ENCODE measurements around the gene PCCA. TPM values are rescaled to one million over a fixed set of nuclear protein-coding genes. Genes with fewer than 3 reads are reported as not detected.

Gene PCCA
- total and polyA plus RNA-seq, 2 experiments from 2014 or later, result 41.9 to 46.6 TPM

- TF ChIP-seq CTCF (conservative IDR thresholded peaks at IDR 0.05; ENCODE audit: low read depth in 2 of 2), result no peak
- TF ChIP-seq, protein P1, sequence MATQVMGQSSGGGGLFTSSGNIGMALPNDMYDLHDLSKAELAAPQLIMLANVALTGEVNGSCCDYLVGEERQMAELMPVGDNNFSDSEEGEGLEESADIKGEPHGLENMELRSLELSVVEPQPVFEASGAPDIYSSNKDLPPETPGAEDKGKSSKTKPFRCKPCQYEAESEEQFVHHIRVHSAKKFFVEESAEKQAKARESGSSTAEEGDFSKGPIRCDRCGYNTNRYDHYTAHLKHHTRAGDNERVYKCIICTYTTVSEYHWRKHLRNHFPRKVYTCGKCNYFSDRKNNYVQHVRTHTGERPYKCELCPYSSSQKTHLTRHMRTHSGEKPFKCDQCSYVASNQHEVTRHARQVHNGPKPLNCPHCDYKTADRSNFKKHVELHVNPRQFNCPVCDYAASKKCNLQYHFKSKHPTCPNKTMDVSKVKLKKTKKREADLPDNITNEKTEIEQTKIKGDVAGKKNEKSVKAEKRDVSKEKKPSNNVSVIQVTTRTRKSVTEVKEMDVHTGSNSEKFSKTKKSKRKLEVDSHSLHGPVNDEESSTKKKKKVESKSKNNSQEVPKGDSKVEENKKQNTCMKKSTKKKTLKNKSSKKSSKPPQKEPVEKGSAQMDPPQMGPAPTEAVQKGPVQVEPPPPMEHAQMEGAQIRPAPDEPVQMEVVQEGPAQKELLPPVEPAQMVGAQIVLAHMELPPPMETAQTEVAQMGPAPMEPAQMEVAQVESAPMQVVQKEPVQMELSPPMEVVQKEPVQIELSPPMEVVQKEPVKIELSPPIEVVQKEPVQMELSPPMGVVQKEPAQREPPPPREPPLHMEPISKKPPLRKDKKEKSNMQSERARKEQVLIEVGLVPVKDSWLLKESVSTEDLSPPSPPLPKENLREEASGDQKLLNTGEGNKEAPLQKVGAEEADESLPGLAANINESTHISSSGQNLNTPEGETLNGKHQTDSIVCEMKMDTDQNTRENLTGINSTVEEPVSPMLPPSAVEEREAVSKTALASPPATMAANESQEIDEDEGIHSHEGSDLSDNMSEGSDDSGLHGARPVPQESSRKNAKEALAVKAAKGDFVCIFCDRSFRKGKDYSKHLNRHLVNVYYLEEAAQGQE (IDR thresholded peaks at IDR 0.05; ENCODE audit: unreplicated experiment), result no peak
- TF ChIP-seq CREB1 (CRISPR knock-in tag; IDR thresholded peaks at IDR 0.05; ENCODE audit: low read depth), result no peak
- TF ChIP-seq ZNF331 (CRISPR knock-in tag; IDR thresholded peaks at IDR 0.05; ENCODE audit: low read depth), result no peak
- no peak for TF ChIP-seq EZH2phosphoT487 (IDR thresholded peaks at IDR 0.05; ENCODE audit: unreplicated experiment)
- no peak for TF ChIP-seq EZH2 (IDR thresholded peaks at IDR 0.05; ENCODE audit: low read depth, unreplicated experiment)
Measured at GRCh38 chr13:100213576-100213975, 124.7 kb downstream of the PCCA start (continued).

- no peak overlapping the region for H2AFZ ChIP-seq
- H3K27me3 ChIP-seq (ENCODE audit: insufficient read depth), result no peaks in the 10 kb centered on the region
- no peak overlapping the region for H3K4me2 ChIP-seq
- Mint-ChIP-seq H3K27me3 (ENCODE audit: insufficient read depth, low read depth, poor library complexity) (peaks cover 3% of the 10 kb centered on the region), H3K27ac (no peak overlapping the region), H3K36me3 (ENCODE audit: low read depth) (peaks cover 29% of the 10 kb centered on the region), H3K4me3 (no peak overlapping the region), H3K9me3 (no peaks in the 10 kb centered on the region; the same call in 2 of the 3 replicates), H3K4me1 (peaks cover 12% of the 10 kb centered on the region; the same call in 2 of the 3 replicates)
- no peak overlapping the region for H3K27ac ChIP-seq (ENCODE audit: low read depth)
- no peak overlapping the region for H3K4me3 ChIP-seq
- peaks cover 9% of the 10 kb centered on the region for H3K4me1 ChIP-seq (ENCODE audit: insufficient read depth)
- ATAC-seq, result no peak
- H3K79me2 ChIP-seq (replicated peaks; ENCODE audit: insufficient read depth), result peaks cover 31% of the 10 kb centered on the region
- peaks cover 8% of the 10 kb centered on the region for H3K36me3 ChIP-seq (ENCODE audit: insufficient read depth)
- H4K20me1 ChIP-seq (replicated peaks; ENCODE audit: insufficient read depth), result no peaks in the 10 kb centered on the region; the same call in 1 of the 2 replicates
- DNase-seq (ENCODE audit: low spot score), result no peak
- H3K9me2 ChIP-seq (ENCODE audit: insufficient read depth), result no peaks in the 10 kb centered on the region
- H3F3A ChIP-seq (replicated peaks; ENCODE audit: low read depth), result no peaks in the 10 kb centered on the region
- TF ChIP-seq JUNB (IDR thresholded peaks at IDR 0.05; ENCODE audit: unreplicated experiment), result no peak
- TF ChIP-seq, protein P2, sequence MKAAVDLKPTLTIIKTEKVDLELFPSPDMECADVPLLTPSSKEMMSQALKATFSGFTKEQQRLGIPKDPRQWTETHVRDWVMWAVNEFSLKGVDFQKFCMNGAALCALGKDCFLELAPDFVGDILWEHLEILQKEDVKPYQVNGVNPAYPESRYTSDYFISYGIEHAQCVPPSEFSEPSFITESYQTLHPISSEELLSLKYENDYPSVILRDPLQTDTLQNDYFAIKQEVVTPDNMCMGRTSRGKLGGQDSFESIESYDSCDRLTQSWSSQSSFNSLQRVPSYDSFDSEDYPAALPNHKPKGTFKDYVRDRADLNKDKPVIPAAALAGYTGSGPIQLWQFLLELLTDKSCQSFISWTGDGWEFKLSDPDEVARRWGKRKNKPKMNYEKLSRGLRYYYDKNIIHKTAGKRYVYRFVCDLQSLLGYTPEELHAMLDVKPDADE (IDR thresholded peaks at IDR 0.05), result no peak
- no peak for TF ChIP-seq STAT1 (IDR thresholded peaks at IDR 0.05; ENCODE audit: unreplicated experiment)
- no peak for TF ChIP-seq ZNF331 (CRISPR knock-in tag; IDR thresholded peaks at IDR 0.05; ENCODE audit: low read depth)
- TF ChIP-seq CREB1 (CRISPR knock-in tag; IDR thresholded peaks at IDR 0.05; ENCODE audit: low read depth), result no peak
- TF ChIP-seq CTCF (conservative IDR thresholded peaks at IDR 0.05; ENCODE audit: low read depth in 2 of 2), result no peak
- no peak for TF ChIP-seq POLR2AphosphoS5 (IDR thresholded peaks at IDR 0.05; ENCODE audit: low read depth)
Measured at GRCh38 chr13:100214886-100215285, 126.0 kb downstream of the PCCA start.

Measured in GM23338 (cell line).